ENCODE data around the gene TDP2.

- TF ChIP-seq CTCF (IDR thresholded peaks at IDR 0.05; ENCODE audit: insufficient read depth, low read length) (no peak), POLR2AphosphoS5 (IDR thresholded peaks at IDR 0.05; ENCODE audit: low read depth) (no peak)
Observed at GRCh38 chr6:24664046-24664987, 2.4 kb downstream of the TDP2 start.

Data from HL-60 (cell line).